Uterus (tissue), 4 donors: ENCODE results near the gene BMPR1A. TPM values are rescaled to one million over a fixed set of nuclear protein-coding genes. Genes with fewer than 3 reads are reported as not detected.

ENCODE experiments used
- DNase-seq, 2 donors: peaks; one replicate each; pipeline ENCODE4 v3.0.0-alpha.2; 2019 to 2020
- H3K27ac ChIP-seq, 2 donors: fragments of 200-600 bp; sonication (generic); 1 replicate in 1 of 2; 2 replicates in 1 of 2; pipeline ENCODE4 v1.5.1; 2016 to 2018
- H3K27me3 ChIP-seq, 2 donors: fragments of 200-600 bp; sonication (generic); one replicate each; pipeline ENCODE4 v1.5.1; 2018 to 2019; ENCODE audit warnings: control low read depth in 1 of 2
- H3K36me3 ChIP-seq, 2 donors: fragments of 200-600 bp; sonication (generic); one replicate each; pipeline ENCODE4 v1.5.1; 2019; ENCODE audit warnings: control low read depth in 1 of 2
- H3K4me1 ChIP-seq, 2 donors: fragments of 200-600 bp; sonication (generic); one replicate each; pipeline ENCODE4 v1.5.1; 2018 to 2019; ENCODE audit warnings: control low read depth in 1 of 2
- H3K4me3 ChIP-seq, 2 donors: fragments of 200-600 bp; sonication (generic); 1 replicate in 1 of 2; 2 replicates in 1 of 2; pipeline ENCODE4 v1.5.1; 2018 to 2019; ENCODE audit warnings: mild to moderate bottlenecking in 1 of 2
- H3K9me3 ChIP-seq, 2 donors: fragments of 200-600 bp; sonication (generic); one replicate each; pipeline ENCODE4 v1.5.1; 2019; ENCODE audit warnings: control low read depth in 1 of 2
- POLR2A ChIP-seq, 2 donors: fragments of 450-650 bp; IDR thresholded peaks; one replicate each; pipeline ENCODE4 v1.6.1; 2016; ENCODE audit warnings: antibody characterized with exemption in 2 of 2, mild to moderate bottlenecking in 1 of 2, moderate library complexity in 1 of 2
- intact Hi-C: fragments of 100-400 bp; cut with DNase I; formaldehyde crosslinking; loops from one replicate; pipeline ENCODE4 v1.15.1; 2023; ENCODE audit warnings: low total_unique reads
- total RNA-seq, 4 donors: library from RNA; depleted of rRNA in 3 of 4; stranded (reverse); fragments of >200 nt in 3 of 4; gene quantifications; one replicate each; pipeline versions ENCODE4 v1.1.0 to v1.2.4, GENCODE V29; 2014 to 2023
- TF ChIP-seq, protein P1 (sequence below), 4 experiments: fragments of 200-600 bp in 2 of 4; fragments of 450-650 bp in 2 of 4; sonication (generic) in 2 of 4; IDR thresholded peaks; one replicate each; pipeline ENCODE4 v1.5.1; 2016 to 2019; ENCODE audit warnings: antibody characterized with exemption in 4 of 4, mild to moderate bottlenecking in 2 of 4, moderate library complexity in 1 of 4
- donor health status: DM: yes; HTN: yes; CAD: no.

The BMPR1A gene
- total RNA-seq, 4 donors from 2014 or later: 27.4 to 175 (median 69.2) TPM

GRCh38 chr10:86956195-86956847, 199.9 kb downstream of the BMPR1A start:
- Histone ChIP-seq H3K4me1 (peaks cover 4 to 10% of the 10 kb centered on the region in 2 donors), H3K4me3 (peak overlapping the region; percentile 10 to 26), H3K36me3 (no peaks in the 10 kb centered on the region), H3K27ac (peak overlapping the region; percentile 76 to 82), H3K9me3 (no peaks in the 10 kb centered on the region), H3K27me3 (no peaks in the 10 kb centered on the region)
- intact Hi-C loops: no loop called here
- TF ChIP-seq, protein P1, sequence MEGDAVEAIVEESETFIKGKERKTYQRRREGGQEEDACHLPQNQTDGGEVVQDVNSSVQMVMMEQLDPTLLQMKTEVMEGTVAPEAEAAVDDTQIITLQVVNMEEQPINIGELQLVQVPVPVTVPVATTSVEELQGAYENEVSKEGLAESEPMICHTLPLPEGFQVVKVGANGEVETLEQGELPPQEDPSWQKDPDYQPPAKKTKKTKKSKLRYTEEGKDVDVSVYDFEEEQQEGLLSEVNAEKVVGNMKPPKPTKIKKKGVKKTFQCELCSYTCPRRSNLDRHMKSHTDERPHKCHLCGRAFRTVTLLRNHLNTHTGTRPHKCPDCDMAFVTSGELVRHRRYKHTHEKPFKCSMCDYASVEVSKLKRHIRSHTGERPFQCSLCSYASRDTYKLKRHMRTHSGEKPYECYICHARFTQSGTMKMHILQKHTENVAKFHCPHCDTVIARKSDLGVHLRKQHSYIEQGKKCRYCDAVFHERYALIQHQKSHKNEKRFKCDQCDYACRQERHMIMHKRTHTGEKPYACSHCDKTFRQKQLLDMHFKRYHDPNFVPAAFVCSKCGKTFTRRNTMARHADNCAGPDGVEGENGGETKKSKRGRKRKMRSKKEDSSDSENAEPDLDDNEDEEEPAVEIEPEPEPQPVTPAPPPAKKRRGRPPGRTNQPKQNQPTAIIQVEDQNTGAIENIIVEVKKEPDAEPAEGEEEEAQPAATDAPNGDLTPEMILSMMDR (IDR thresholded peaks at IDR 0.05): no peak
- TF ChIP-seq POLR2A (IDR thresholded peaks at IDR 0.05): no peak
- DNase-seq: no peak

- Histone ChIP-seq H3K4me1 (peaks cover 4 to 10% of the 10 kb centered on the region in 2 donors), H3K9me3 (no peaks in the 10 kb centered on the region), H3K36me3 (no peaks in the 10 kb centered on the region), H3K4me3 (peak overlapping the region in 1 of 2 donors; percentile 26), H3K27me3 (no peaks in the 10 kb centered on the region), H3K27ac (peak overlapping the region; percentile 76 to 82)
- TF ChIP-seq, protein P1 (IDR thresholded peaks at IDR 0.05): no peak
- TF ChIP-seq POLR2A (IDR thresholded peaks at IDR 0.05): no peak
- DNase-seq: no peak
- intact Hi-C loops: no loop called here
Measured at GRCh38 chr10:86956848-86957448, 200.5 kb downstream of the BMPR1A start.

- TF ChIP-seq POLR2A (IDR thresholded peaks at IDR 0.05): no peak
- TF ChIP-seq, protein P1 (IDR thresholded peaks at IDR 0.05): no peak
- peak within 1 kb of the TSS; percentile 10 to 26 for H3K4me3 ChIP-seq
- H3K27me3 ChIP-seq: no peaks in the 10 kb centered on the region
- peak within 1 kb of the TSS; percentile 76 to 82 for H3K27ac ChIP-seq
- H3K9me3 ChIP-seq: no peaks in the 10 kb centered on the region
- no peaks in the 10 kb centered on the region for H3K36me3 ChIP-seq
- H3K4me1 ChIP-seq: peaks cover 4 to 10% of the 10 kb centered on the region in 2 donors
- DNase-seq: no peak
- intact Hi-C loops: no loop called here
Measured at GRCh38 chr10:86957471-86958115, 201.2 kb downstream of the BMPR1A start, which contains the start of gene MMRN2. TSS of gene MMRN2 (minus strand) at chr10:86957615. CDS start at chr10:86957541, 74 bp downstream.

GRCh38 chr10:86958116-86958900, 201.9 kb downstream of the BMPR1A start, which contains the start of gene SNCG:
TSS of gene SNCG (plus strand) at chr10:86958599. CDS start at chr10:86958698, 99 bp downstream.
- no peaks in the 10 kb centered on the region for H3K27me3 ChIP-seq
- H3K36me3 ChIP-seq: no peaks in the 10 kb centered on the region
- no peaks in the 10 kb centered on the region for H3K9me3 ChIP-seq
- peak within 1 kb of the TSS; percentile 76 to 82 for H3K27ac ChIP-seq
- TF ChIP-seq POLR2A (IDR thresholded peaks at IDR 0.05): no peak
- TF ChIP-seq, protein P1 (IDR thresholded peaks at IDR 0.05): no peak
- intact Hi-C loops: no loop called here
- H3K4me1 ChIP-seq: peaks cover 4 to 10% of the 10 kb centered on the region in 2 donors
- peak in 1 of 2 donors; percentile 66 for DNase-seq
- H3K4me3 ChIP-seq: peak within 1 kb of the TSS; percentile 3 to 26
